GM15510 (cell line): ENCODE results near the gene CNTNAP2.

Experiments
- POLR2A ChIP-seq: IDR thresholded peaks from 3 replicates; pipeline ENCODE4 v1.6.1; 2011; ENCODE audit warnings: borderline replicate concordance; ENCODE audit not compliant: insufficient read length; ENCODE audit errors: extremely low read depth

CNTNAP2 gene

GRCh38 chr7:147394329-147394728 is 1277.7 kb downstream of the CNTNAP2 start:
- TF ChIP-seq POLR2A, result no peak

- no peak for TF ChIP-seq POLR2A
Observed at GRCh38 chr7:147400221-147400689, 1283.7 kb downstream of the CNTNAP2 start.

GRCh38 chr7:147400925-147401324 is 1284.3 kb downstream of the CNTNAP2 start:
- no peak for TF ChIP-seq POLR2A

GRCh38 chr7:147405621-147406020 is 1289.0 kb downstream of the CNTNAP2 start:
- TF ChIP-seq POLR2A, result no peak

- no peak for TF ChIP-seq POLR2A
Observed at GRCh38 chr7:147406521-147407135, 1290.0 kb downstream of the CNTNAP2 start.

GRCh38 chr7:147411096-147411495 is 1294.5 kb downstream of the CNTNAP2 start:
- no peak for TF ChIP-seq POLR2A

- no peak for TF ChIP-seq POLR2A
Observed at GRCh38 chr7:147412109-147412508, 1295.5 kb downstream of the CNTNAP2 start.

GRCh38 chr7:147412782-147413556 is 1296.4 kb downstream of the CNTNAP2 start:
- no peak for TF ChIP-seq POLR2A

- TF ChIP-seq POLR2A, result no peak
Observed at GRCh38 chr7:147413557-147413870, 1296.9 kb downstream of the CNTNAP2 start.

GRCh38 chr7:147415991-147416390 is 1299.4 kb downstream of the CNTNAP2 start:
- TF ChIP-seq POLR2A, result no peak

GRCh38 chr7:147418966-147419365 is 1302.4 kb downstream of the CNTNAP2 start:
- no peak for TF ChIP-seq POLR2A

GRCh38 chr7:147423875-147424274 is 1307.3 kb downstream of the CNTNAP2 start:
- TF ChIP-seq POLR2A, result no peak

GRCh38 chr7:147428075-147428474 is 1311.5 kb downstream of the CNTNAP2 start:
- TF ChIP-seq POLR2A, result no peak

GRCh38 chr7:147429961-147430360 is 1313.4 kb downstream of the CNTNAP2 start:
- no peak for TF ChIP-seq POLR2A

GRCh38 chr7:147432079-147432478 is 1315.5 kb downstream of the CNTNAP2 start:
- TF ChIP-seq POLR2A, result no peak

GRCh38 chr7:147432576-147432975 is 1316.0 kb downstream of the CNTNAP2 start:
- TF ChIP-seq POLR2A, result no peak
